Erythroblast (primary cell): Measurements from ENCODE around the gene OLIG2.

Experiments used
- GATA1 ChIP-seq: IDR thresholded peaks from 2 replicates; pipeline ENCODE4 v1.6.1; 2011; ENCODE audit warnings: low read depth, mild to moderate bottlenecking, control low read depth, low read length, moderate library complexity
- POLR2A ChIP-seq: IDR thresholded peaks from 2 replicates; pipeline ENCODE4 v1.6.1; 2011; ENCODE audit warnings: mild to moderate bottlenecking, low read length

- TF ChIP-seq POLR2A (no peak), GATA1 (no peak)
Observed at GRCh38 chr21:33015096-33015495, 10.6 kb upstream of the OLIG2 start.
